K562 (cell line): ENCODE data around the gene PLEKHA1.

Source experiments
- CEBPB ChIP-seq: fragments of 450-650 bp; IDR thresholded peaks from 2 replicates; pipeline ENCODE4 v1.6.1; 2016; ENCODE audit warnings: missing genetic modification characterization, missing compliant biosample characterization
- EZH2 ChIP-seq: IDR thresholded peaks from 2 replicates; pipeline ENCODE4 v1.6.1; 2012; ENCODE audit warnings: low read depth, mild to moderate bottlenecking, inconsistent platforms, low read length, borderline replicate concordance
- FOXK2 ChIP-seq, 2 experiments: fragments of 450-650 bp; IDR thresholded peaks in 1 of 2; conservative IDR thresholded peaks in 1 of 2; 2 replicates each; pipeline ENCODE4 v1.6.1; 2016; ENCODE audit warnings: low read depth in 2 of 2, mild to moderate bottlenecking in 1 of 2
- HOXB6 ChIP-seq: fragments of 250-450 bp; sonication (Bioruptor Pico); IDR thresholded peaks from 2 replicates; pipeline ENCODE4 v1.5.1; 2022; ENCODE audit warnings: mild to moderate bottlenecking, borderline replicate concordance
- MAZ ChIP-seq, 2 experiments: fragments of 450-650 bp in 1 of 2; sonication (generic) in 1 of 2; formaldehyde crosslinking; IDR thresholded peaks in 1 of 2; conservative IDR thresholded peaks in 1 of 2; 2 replicates each; pipeline versions ENCODE4 v1.4.0 to v1.5.0; 2020; ENCODE audit warnings: mild to moderate bottlenecking in 1 of 2, missing genetic modification reagents in 1 of 2
- PHF8 ChIP-seq: fragments of 200-600 bp; sonication (generic); IDR thresholded peaks from 2 replicates; pipeline ENCODE4 v1.6.1; 2012; ENCODE audit warnings: mixed run types, mild to moderate bottlenecking, inconsistent platforms, low read length, moderate library complexity, borderline replicate concordance
- POLR2A ChIP-seq: fragments of 450-650 bp; conservative IDR thresholded peaks from 2 replicates; pipeline ENCODE4 v1.6.1; 2016
- POLR2AphosphoS2 ChIP-seq: IDR thresholded peaks from 2 replicates; pipeline ENCODE4 v1.6.1; 2012; ENCODE audit warnings: low read length, improper control_type of control experiment
- PREB ChIP-seq: sonication (generic); formaldehyde crosslinking; IDR thresholded peaks from 2 replicates; pipeline ENCODE4 v1.8.1; 2023; ENCODE audit warnings: mild to moderate bottlenecking, missing genetic modification reagents
- RREB1 ChIP-seq: fragments of 250-450 bp; sonication (Bioruptor Pico); IDR thresholded peaks from 2 replicates; pipeline ENCODE4 v1.4.0; 2020
- SMC3 ChIP-seq: conservative IDR thresholded peaks from 2 replicates; pipeline ENCODE4 v1.6.1; 2011; ENCODE audit warnings: low read depth, low read length, improper control_type of control experiment; ENCODE audit not compliant: insufficient read depth
- SREBF1 ChIP-seq: fragments of 150-350 bp; IDR thresholded peaks from 2 replicates; pipeline ENCODE4 v1.6.1; 2014; ENCODE audit warnings: antibody characterized with exemption, low read depth, low read length, borderline replicate concordance
- TAF1 ChIP-seq: IDR thresholded peaks from 2 replicates; pipeline ENCODE4 v1.6.1; 2011; ENCODE audit warnings: mild to moderate bottlenecking, low read length, moderate library complexity; ENCODE audit not compliant: insufficient read depth, control insufficient read depth, severe bottlenecking; ENCODE audit errors: extremely low read depth
- TF ChIP-seq, protein P1 (sequence below), 3 experiments: IDR thresholded peaks in 2 of 3; conservative IDR thresholded peaks in 1 of 3; 2 replicates each; pipeline ENCODE4 v1.5.1; 2011 to 2012; ENCODE audit warnings: low read length in 3 of 3, mild to moderate bottlenecking in 3 of 3, control low read depth in 2 of 3, improper control_type of control experiment in 1 of 3, inconsistent platforms in 1 of 3, low read depth in 1 of 3, mixed read lengths in 1 of 3, moderate library complexity in 1 of 3; ENCODE audit not compliant: insufficient read depth in 2 of 3

- TF ChIP-seq POLR2AphosphoS2 (no peak), PREB (CRISPR knock-in tag) (no peak), SREBF1 (no peak), RREB1 (CRISPR knock-in tag) (no peak), CEBPB (no peak), SMC3 (no peak), POLR2A (no peak), TAF1 (no peak), MAZ (CRISPR knock-in tag; conservative IDR thresholded peaks at IDR 0.05 in 1 of 2, IDR thresholded peaks at IDR 0.05 in 1 of 2) (no peak), PHF8 (no peak), HOXB6 (CRISPR knock-in tag) (no peak), EZH2 (no peak), FOXK2 (conservative IDR thresholded peaks at IDR 0.05 in 1 of 2, IDR thresholded peaks at IDR 0.05 in 1 of 2; ENCODE audit: low read depth in 2 of 2) (no peak)
- TF ChIP-seq, protein P1, sequence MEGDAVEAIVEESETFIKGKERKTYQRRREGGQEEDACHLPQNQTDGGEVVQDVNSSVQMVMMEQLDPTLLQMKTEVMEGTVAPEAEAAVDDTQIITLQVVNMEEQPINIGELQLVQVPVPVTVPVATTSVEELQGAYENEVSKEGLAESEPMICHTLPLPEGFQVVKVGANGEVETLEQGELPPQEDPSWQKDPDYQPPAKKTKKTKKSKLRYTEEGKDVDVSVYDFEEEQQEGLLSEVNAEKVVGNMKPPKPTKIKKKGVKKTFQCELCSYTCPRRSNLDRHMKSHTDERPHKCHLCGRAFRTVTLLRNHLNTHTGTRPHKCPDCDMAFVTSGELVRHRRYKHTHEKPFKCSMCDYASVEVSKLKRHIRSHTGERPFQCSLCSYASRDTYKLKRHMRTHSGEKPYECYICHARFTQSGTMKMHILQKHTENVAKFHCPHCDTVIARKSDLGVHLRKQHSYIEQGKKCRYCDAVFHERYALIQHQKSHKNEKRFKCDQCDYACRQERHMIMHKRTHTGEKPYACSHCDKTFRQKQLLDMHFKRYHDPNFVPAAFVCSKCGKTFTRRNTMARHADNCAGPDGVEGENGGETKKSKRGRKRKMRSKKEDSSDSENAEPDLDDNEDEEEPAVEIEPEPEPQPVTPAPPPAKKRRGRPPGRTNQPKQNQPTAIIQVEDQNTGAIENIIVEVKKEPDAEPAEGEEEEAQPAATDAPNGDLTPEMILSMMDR (IDR thresholded peaks at IDR 0.05 in 2 of 3, conservative IDR thresholded peaks at IDR 0.05 in 1 of 3; ENCODE audit: insufficient read depth in 2 of 3, low read depth in 1 of 3, low read length in 3 of 3) = no peak
Measured at GRCh38 chr10:122361046-122361445, 13.5 kb upstream of the PLEKHA1 start.
